GM08714 (cell line): ENCODE results near the gene MFN1.

Experiments
- H3K4me3 ChIP-seq: fragments of 200-500 bp; sonication (Bioruptor generic); 2 replicates; pipeline ENCODE4 v1.5.1; 2014; ENCODE audit warnings: mild to moderate bottlenecking, low read length, inconsistent platforms
- ZNF274 ChIP-seq: IDR thresholded peaks from 2 replicates; pipeline ENCODE4 v1.6.1; 2012; ENCODE audit warnings: mild to moderate bottlenecking, low read depth, low read length

Gene MFN1

DNA sequence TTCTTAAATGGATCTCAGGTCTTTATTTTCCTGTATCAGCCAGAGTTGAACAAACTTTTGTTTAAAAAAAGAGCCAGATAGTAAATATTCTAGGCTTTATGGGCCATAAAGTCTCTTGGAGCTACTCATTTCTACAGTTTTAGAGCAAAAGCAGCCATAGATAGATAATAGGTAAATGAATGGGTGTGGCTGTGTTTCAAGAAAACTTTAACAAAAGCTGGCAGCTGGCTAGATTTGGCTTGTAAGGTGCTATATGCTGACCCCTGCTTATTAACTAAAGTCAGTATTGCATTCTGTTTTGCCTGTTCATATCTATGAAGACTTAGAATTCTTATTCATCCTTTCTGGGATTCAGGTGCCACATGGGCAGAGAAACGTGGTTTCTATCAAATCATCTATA is 29.0 kb downstream of the MFN1 start:
- no peak for TF ChIP-seq ZNF274
- H3K4me3 ChIP-seq: no peak overlapping the region

- no peak for TF ChIP-seq ZNF274
- H3K4me3 ChIP-seq: no peak overlapping the region
Observed at GRCh38 chr3:179391906-179392305, 44.4 kb downstream of the MFN1 start.

GRCh38 chr3:179398574-179399231 is 51.2 kb downstream of the MFN1 start:
- TF ChIP-seq ZNF274: no peak
- no peak overlapping the region for H3K4me3 ChIP-seq

GRCh38 chr3:179401561-179401960 is 54.1 kb downstream of the MFN1 start:
- no peak for TF ChIP-seq ZNF274
- no peak overlapping the region for H3K4me3 ChIP-seq

DNA sequence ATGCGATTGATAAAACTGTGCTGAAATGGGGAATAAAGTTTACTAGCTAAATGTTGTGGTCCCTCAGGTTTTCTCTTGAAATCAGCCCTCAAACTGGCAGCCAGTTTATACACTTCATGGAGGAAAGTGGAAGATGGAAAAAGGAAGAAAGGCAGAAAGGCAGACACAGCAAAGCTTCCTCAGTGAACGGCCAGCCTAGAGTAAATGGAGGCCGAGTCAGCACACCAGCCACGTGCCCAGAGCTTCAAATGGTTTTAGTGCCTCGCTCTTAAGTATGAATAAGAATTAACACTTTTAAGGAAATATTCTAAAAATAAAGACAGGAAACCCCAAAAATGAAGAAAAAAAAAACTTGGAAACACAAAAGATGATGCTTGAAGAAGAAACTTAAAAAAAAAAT is 55.5 kb downstream of the MFN1 start:
- TF ChIP-seq ZNF274: no peak
- no peak overlapping the region for H3K4me3 ChIP-seq

DNA sequence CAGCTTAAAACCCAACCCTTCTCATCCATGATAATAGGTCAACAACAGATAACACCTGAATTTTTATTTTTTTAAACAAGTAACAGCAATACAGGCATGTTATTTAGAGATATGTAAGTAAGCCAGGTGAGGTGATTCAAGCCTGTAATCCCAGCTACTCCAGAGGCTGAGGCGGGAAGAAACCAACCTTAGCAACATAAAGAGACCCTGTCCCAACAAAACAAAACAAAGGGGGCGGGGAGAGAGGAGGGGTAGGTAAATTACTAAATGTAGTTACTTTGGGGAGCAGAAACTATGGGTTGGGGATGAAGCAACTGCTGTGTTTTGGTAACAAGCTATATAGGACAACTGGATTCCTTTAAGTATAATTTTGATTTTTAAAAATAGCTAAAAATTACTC is 56.8 kb downstream of the MFN1 start:
- H3K4me3 ChIP-seq: no peak overlapping the region
- TF ChIP-seq ZNF274: no peak

DNA sequence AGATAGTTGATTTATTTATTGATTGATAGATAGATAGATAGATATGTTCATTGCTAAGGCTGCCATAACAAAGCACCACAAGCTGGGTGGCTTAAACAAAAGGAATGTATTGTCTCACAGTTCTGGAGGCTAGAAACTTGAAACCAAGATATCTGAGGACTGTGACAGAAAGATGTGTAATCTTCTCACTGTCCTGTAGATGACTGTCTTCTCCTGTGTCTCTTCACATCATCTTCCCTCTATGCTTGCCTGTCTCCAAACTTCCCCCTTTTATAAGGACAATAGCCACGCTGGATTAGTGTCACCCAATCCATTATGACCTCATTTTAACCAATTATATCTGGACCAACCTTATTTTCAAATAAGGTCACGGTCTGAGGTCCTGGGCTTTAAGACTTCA is 62.8 kb downstream of the MFN1 start:
- H3K4me3 ChIP-seq: no peak overlapping the region
- TF ChIP-seq ZNF274: no peak

- H3K4me3 ChIP-seq: no peak overlapping the region
- no peak for TF ChIP-seq ZNF274
Observed at GRCh38 chr3:179410999-179411398, 63.5 kb downstream of the MFN1 start.

DNA sequence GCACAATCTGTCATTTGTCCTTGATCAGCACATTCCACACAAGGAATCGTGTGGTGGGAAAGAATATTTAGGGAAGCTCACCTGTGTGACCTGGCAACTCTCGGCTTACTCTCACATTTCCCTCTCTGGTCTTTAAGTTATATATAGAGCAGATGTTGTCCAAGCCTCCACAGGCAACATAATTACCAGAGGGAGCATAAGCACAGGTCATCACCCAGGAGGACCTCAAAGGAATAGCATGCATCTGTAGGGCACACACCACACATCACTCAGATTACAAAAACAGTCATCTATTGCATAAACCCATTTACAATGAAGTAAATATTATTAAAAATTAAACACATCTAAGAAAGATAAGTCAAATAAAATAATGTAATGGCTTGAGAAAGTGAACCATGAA is 67.3 kb downstream of the MFN1 start:
- no peak overlapping the region for H3K4me3 ChIP-seq
- TF ChIP-seq ZNF274: no peak

GRCh38 chr3:179415377-179415776 is 67.9 kb downstream of the MFN1 start:
- TF ChIP-seq ZNF274: no peak
- no peak overlapping the region for H3K4me3 ChIP-seq

GRCh38 chr3:179416681-179417080 is 69.2 kb downstream of the MFN1 start:
- TF ChIP-seq ZNF274: no peak
- no peak overlapping the region for H3K4me3 ChIP-seq

DNA sequence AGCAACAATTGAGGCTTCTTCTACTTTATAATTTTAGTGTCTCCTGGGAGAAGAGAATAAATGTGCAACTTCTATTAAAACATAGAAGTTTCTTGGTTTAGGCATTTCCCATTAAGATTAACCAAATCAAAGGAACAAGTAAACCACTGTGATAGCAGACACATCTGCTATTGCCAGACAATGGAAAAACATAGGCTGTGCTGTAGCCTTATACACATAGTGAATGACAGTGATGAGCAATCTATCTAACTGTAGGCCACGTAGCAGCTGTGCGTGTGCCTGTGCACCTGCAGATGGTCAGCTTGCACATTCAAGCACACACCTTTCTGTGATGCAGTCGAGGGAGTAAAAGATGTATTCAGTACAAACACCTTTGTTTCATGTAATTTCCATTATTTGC is 71.1 kb downstream of the MFN1 start:
- no peak overlapping the region for H3K4me3 ChIP-seq
- TF ChIP-seq ZNF274: no peak

DNA sequence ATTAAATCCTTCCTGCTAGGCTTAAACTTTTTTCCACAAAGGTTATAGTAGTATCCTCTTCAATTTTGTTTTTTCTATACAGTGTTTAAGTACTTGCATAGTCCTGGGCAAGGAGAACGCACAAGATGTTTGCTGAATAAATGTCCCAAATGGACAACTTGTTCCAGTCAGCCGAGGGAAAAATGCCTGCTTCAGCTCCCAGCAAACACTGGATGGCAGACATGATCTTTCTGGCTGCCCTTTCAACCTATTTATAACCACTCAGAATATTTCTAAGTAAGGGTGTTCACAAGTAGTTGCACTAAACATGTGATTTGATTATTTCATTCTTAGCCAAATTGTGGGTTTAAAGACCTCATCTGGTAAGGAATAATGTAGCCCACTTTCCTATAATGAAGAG is 74.0 kb downstream of the MFN1 start:
- no peak for TF ChIP-seq ZNF274

GRCh38 chr3:179425075-179425474 is 77.6 kb downstream of the MFN1 start:
- TF ChIP-seq ZNF274: no peak
- H3K4me3 ChIP-seq: no peak overlapping the region

More for the DNA sequence above, 74.0 kb downstream of the MFN1 start:
- no peak overlapping the region for H3K4me3 ChIP-seq

DNA sequence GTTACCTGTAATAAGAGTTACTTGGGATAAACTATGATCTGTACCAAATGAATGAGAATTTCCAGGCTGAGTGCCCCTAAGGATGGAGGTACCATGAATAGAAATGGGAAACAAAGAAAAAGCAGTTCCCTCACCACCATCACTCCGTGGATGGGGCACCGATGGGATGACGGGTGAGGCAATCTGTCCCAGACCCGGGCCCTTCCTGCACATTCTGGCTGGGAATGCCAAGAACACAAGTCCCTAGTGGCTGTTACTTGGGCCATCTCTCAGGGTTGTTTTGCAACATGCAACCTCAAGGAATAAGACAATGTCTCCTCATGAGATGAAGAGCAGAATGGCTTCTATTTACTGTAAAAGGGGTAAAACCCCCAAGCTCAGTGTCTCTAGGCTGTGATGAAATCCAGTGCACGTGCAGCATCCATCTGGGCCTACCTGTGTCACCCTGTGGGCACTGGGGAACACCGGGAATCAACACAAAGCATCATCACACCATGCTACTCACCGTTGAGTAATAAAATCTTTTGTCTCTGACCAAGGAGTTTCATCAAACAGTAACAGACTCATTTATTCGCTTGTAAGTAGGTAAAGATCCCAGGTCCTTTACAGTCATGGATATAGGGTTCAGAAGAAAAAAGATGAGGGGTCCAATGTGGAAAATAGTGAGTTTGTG is 81.5 kb downstream of the MFN1 start:
- no peak for TF ChIP-seq ZNF274
- no peak overlapping the region for H3K4me3 ChIP-seq
